ENCODE measurements around the gene KCNG1. TPM values are rescaled to one million over a fixed set of nuclear protein-coding genes. Genes with fewer than 3 reads are reported as not detected.
A peak's percentile ranks its signal among the peaks of the same experiment; 100 is the strongest.

Gene KCNG1
- 1 to 10 TPM in 2 of 4 donors, under 1 TPM in 2; 0.39 to 7.0 (median 0.91) TPM for total RNA-seq

DNA sequence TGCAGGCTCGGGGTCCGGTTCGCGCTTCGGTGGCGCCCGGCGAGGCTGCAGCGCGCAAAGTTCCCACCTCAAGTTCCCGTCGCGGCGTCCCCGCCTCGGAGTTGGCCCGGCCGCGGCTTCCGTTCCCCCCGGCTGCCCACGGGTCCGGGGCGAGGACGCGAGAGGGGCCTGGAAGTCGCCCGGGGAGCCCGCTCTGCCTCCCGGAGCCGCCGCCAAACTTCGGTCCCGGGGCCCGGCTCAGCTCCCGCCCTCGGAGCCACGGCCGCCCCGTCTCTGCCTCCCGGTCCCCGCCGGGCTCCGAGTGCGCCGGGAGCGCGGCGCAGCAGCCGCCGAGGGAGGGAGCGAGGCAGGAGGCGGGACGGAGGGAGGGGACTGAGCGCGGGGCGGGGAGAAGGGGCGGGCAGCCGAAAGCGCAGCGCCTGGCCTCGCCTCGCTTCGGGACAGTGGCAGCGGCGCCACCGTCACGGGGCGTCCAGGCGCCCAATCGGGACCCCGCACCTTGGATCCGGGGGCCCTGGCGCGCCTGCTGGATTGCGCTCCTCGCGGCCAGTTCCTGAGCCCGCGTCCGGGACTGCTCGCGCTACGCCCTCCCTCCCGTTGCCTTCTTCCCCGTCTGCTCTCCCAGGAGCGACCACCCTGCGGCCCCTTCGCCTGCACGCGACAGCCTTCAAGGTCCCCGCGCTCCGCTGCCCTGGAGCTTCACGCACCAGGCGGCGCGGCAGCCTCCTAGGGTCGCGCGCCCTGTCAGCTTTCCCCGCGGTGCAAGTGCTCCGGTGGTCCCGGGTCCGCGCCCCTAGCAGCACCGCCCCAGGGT lies at the start of gene KCNG1:
TSS of gene KCNG1 (minus strand) at position 305 of the 814 bp plus-strand sequence. CDS start 12,769 bp downstream, outside the sequence.
- Histone ChIP-seq H3K27ac (peak within 1 kb of the TSS in 1 of 4 donors; percentile 6), H3K27me3 (peaks cover 0 to 51% of the 10 kb centered on the region in 2 donors), H3K4me1 (peaks cover 0 to 16% (median 8%) of the 10 kb centered on the region in 4 donors), H3K36me3 (no peaks in the 10 kb centered on the region), H3K4me3 (peak within 1 kb of the TSS; percentile 21 to 56 (median 40)), H3K9me3 (no peaks in the 10 kb centered on the region)
- 0 to 1% methylated on average over 65 to 67 of the region's 108 CpGs for WGBS, 2 donors
- TF ChIP-seq, protein P1, sequence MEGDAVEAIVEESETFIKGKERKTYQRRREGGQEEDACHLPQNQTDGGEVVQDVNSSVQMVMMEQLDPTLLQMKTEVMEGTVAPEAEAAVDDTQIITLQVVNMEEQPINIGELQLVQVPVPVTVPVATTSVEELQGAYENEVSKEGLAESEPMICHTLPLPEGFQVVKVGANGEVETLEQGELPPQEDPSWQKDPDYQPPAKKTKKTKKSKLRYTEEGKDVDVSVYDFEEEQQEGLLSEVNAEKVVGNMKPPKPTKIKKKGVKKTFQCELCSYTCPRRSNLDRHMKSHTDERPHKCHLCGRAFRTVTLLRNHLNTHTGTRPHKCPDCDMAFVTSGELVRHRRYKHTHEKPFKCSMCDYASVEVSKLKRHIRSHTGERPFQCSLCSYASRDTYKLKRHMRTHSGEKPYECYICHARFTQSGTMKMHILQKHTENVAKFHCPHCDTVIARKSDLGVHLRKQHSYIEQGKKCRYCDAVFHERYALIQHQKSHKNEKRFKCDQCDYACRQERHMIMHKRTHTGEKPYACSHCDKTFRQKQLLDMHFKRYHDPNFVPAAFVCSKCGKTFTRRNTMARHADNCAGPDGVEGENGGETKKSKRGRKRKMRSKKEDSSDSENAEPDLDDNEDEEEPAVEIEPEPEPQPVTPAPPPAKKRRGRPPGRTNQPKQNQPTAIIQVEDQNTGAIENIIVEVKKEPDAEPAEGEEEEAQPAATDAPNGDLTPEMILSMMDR (IDR thresholded peaks at IDR 0.05): no peak
- peak in 1 of 2 donors; percentile 16 for TF ChIP-seq EP300 (IDR thresholded peaks at IDR 0.05)
- TF ChIP-seq POLR2A (IDR thresholded peaks at IDR 0.05): peak in 1 of 2 donors; percentile 49
- DNase-seq (ENCODE audit: low spot score in 2 of 2): no peak

DNA sequence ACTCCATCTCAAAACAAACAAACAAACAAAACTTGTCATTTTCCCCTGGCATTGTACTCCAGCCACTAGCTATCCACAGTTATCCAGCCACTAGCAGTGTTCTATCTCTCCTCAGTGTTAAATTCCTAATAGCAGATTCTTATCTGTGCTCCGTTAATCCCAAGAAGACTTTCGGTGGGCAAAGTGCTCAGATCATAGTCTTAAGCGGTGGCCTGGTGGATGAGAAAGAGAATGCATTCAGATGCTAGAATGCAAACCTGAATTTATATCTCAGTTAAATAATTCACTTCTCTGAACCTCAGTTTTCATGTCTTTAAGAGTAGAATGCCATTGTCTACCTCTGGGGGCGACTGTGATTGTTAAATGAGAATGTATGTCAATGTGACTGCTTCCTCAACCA lies 47.7 kb upstream of the KCNG1 start:
- TF ChIP-seq POLR2A (IDR thresholded peaks at IDR 0.05): no peak
- TF ChIP-seq EP300 (IDR thresholded peaks at IDR 0.05): no peak
- TF ChIP-seq, protein P1 (IDR thresholded peaks at IDR 0.05): no peak
- peaks cover 0 to 11% of the 10 kb centered on the region in 2 donors for H3K27me3 ChIP-seq
- 87% methylated on average over 4 of the region's 4 CpGs for WGBS, 2 donors
- H3K4me3 ChIP-seq: no peak overlapping the region
- H3K4me1 ChIP-seq: no peaks in the 10 kb centered on the region
- no peak for DNase-seq (ENCODE audit: low spot score in 2 of 2)
- H3K36me3 ChIP-seq: no peaks in the 10 kb centered on the region
- peaks cover 0 to 5% (median 0%) of the 10 kb centered on the region in 4 donors for H3K9me3 ChIP-seq
- no peak overlapping the region for H3K27ac ChIP-seq

DNA sequence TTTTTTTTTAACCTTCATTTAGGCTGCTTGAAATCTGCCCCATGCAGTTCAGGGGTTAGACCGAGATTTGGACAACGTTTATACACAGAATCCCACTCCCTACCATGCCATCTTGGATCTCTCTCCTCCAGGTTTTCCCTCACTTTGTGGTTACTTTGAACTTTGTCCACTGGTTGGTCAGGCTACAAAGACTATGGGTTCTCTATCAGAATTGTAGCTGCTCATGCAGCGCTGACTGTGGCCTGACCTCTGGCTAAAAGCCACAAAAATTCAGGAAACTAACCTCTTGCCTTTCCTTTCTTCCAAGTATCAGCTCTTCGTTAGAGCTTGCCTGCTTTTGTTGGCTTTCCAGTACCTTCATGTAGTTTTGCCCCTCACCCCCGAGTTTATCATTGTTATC lies 44.9 kb upstream of the KCNG1 start:
- no peak overlapping the region for H3K27ac ChIP-seq
- H3K4me3 ChIP-seq: no peak overlapping the region
- DNase-seq (ENCODE audit: low spot score in 2 of 2): no peak
- H3K9me3 ChIP-seq: no peaks in the 10 kb centered on the region
- H3K36me3 ChIP-seq: no peaks in the 10 kb centered on the region
- WGBS, 2 donors: 35 to 38% methylated on average over 5 of the region's 5 CpGs
- no peaks in the 10 kb centered on the region for H3K4me1 ChIP-seq
- TF ChIP-seq EP300 (IDR thresholded peaks at IDR 0.05): no peak
- no peak for TF ChIP-seq POLR2A (IDR thresholded peaks at IDR 0.05)
- TF ChIP-seq, protein P1 (IDR thresholded peaks at IDR 0.05): no peak
- peaks cover 0 to 10% of the 10 kb centered on the region in 2 donors for H3K27me3 ChIP-seq

DNA sequence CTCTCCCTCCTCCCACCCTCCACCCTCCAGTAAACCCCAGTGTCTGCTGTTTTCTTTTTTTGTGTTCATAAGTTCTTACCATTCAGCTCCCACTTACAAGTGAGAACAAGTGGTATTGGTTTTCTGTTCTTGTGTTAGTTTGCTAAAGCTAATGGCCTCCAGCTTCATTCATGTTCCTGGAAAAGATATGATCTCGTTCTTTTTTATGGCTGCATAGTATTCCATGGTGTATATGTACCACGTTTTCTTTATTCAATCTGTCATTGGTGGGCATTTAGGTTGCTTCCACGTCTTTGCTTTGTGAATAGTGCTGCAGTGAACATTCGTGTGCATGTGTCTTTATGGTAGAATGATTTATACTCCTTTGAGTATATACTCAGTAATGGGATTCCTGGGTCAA lies 42.7 kb upstream of the KCNG1 start:
- Histone ChIP-seq H3K27me3 (peaks cover 0 to 5% of the 10 kb centered on the region in 2 donors), H3K27ac (no peak overlapping the region), H3K36me3 (no peaks in the 10 kb centered on the region), H3K4me1 (no peaks in the 10 kb centered on the region), H3K9me3 (no peaks in the 10 kb centered on the region), H3K4me3 (no peak overlapping the region)
- no peak for DNase-seq (ENCODE audit: low spot score in 2 of 2)
- TF ChIP-seq EP300 (IDR thresholded peaks at IDR 0.05): no peak
- no peak for TF ChIP-seq POLR2A (IDR thresholded peaks at IDR 0.05)
- TF ChIP-seq, protein P1 (IDR thresholded peaks at IDR 0.05): no peak
- 88 to 89% methylated on average over 4 of the region's 4 CpGs for whole genome bisulfite sequencing, 2 donors

GRCh38 chr20:51064137-51064536 lies 41.2 kb upstream of the KCNG1 start:
- Histone ChIP-seq H3K9me3 (no peaks in the 10 kb centered on the region), H3K4me1 (no peaks in the 10 kb centered on the region), H3K27me3 (peaks cover 0 to 5% of the 10 kb centered on the region in 2 donors), H3K36me3 (no peaks in the 10 kb centered on the region), H3K4me3 (no peak overlapping the region), H3K27ac (no peak overlapping the region)
- WGBS, 2 donors: 74 to 87% methylated on average over 5 of the region's 5 CpGs
- DNase-seq (ENCODE audit: low spot score in 2 of 2): no peak
- TF ChIP-seq POLR2A (IDR thresholded peaks at IDR 0.05) (no peak), EP300 (IDR thresholded peaks at IDR 0.05) (no peak)
- TF ChIP-seq, protein P1 (IDR thresholded peaks at IDR 0.05): no peak

Measured in tibial nerve (tissue), 4 donors.